NK-92 (cell line): Measurements from ENCODE around the gene IPMK.

Source experiments
- DNase-seq: peaks from one replicate; lab custom pipeline; 2025; ENCODE audit not compliant: unreplicated experiment; lab: John Stamatoyannopoulos, UW

Gene IPMK

GRCh38 chr10:58267713-58268453 lies at the start of gene IPMK:
TSS of gene IPMK (minus strand) at chr10:58267894. CDS start at chr10:58267611, 283 bp downstream.
- DNase-seq = peak; percentile 77

DNA sequence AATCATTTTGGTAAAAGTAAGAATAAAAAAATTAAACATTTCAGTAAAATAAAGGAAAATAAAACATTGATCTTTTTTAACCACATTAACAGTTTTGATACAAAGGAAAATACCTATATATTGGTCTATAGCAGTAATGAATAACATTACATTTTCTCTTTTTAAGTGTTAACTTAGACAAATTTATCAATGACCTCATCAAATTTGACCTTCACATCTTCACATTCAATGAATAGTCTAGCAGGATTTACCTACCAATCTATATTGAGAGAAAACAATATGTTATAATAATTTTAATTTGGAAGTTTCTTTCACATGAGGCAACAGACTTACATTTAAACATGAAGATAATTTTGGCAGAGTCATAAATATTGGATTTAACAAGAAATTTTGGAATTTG lies 49.2 kb upstream of the IPMK start:
- DNase-seq = no peak

- DNase-seq = no peak
Observed at GRCh38 chr10:58311026-58311425, 43.3 kb upstream of the IPMK start.

GRCh38 chr10:58307676-58308075 lies 40.0 kb upstream of the IPMK start:
- DNase-seq = no peak

DNA sequence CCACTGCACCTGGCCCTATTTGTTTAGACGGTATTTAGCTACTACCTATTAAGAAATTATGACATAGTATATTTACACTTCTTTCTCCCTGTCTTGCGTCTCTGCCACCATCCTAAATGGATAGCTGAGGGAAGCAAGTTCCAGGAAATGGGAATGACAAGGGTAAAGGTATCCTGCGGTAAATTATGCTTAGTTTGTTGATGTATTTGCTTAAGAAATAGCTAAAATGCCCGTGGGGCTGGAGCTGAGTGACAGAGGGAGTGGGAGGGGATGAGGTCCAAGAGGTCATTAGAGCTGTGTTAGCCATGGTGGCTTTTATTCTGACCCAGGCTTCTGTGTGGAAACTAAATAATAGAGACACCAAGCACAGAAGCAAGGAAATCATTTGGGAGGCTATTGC lies 38.1 kb upstream of the IPMK start:
- no peak for DNase-seq

GRCh38 chr10:58304099-58304633 lies 36.5 kb upstream of the IPMK start:
- no peak for DNase-seq

DNA sequence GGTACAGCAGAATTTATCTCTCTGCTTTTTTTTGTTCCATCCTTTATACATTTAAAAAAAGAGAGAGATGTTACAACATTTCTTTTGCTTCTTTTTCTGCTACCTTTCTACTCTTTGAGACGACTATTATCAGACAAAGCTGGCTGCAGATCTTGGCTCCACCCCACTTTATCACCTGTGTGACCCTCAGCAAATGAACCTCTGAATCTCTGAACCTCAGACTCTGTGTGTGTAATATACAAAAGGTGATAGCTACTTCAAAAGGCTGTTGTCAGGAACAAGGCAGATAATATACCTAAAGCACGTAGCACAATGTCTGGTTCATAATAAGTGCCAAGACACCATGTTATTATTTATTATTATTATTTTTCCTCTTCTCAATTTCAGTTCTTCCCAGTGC lies 34.6 kb upstream of the IPMK start:
- DNase-seq = no peak

GRCh38 chr10:58300676-58301075 lies 33.0 kb upstream of the IPMK start:
- no peak for DNase-seq

DNA sequence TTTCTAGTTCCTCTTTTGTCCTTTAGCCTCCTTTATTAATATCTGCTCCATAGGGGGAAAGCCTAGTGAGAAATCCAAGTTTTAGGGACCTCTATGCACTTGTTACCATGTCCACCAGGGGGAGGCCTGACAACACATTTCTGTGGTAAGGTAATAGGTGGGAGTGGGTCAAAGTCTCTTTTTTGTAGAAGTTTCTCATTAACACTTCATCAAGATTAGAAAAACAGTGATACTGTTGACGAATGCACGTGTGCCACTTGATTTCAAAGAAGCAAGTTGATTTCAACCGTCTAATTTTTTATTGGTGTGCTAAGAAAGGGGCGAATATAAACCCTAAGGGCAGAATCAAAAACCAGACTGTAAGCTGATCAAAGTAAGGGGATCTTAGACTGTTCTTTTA lies 31.9 kb upstream of the IPMK start:
- DNase-seq = no peak

DNA sequence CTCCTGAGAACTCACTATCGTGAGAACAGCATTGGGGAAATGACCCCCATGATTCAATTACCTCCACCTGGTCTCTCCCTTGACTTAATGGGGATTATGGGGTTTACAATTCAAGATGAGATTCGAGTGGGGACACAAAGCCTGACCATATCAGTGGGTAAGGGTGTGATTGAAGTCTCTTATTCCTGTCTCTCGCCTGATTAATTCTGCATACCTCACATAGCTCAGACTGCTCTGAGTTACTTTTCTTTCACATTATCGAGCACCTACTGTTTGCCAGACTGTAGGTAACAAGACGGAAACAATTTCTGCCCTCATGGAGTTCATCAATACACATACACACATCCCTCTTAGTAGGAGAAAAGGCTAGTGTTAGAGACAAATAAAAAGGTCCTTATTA lies 26.3 kb upstream of the IPMK start:
- DNase-seq = no peak

- no peak for DNase-seq
Observed at GRCh38 chr10:58291538-58292174, 24.0 kb upstream of the IPMK start.

DNA sequence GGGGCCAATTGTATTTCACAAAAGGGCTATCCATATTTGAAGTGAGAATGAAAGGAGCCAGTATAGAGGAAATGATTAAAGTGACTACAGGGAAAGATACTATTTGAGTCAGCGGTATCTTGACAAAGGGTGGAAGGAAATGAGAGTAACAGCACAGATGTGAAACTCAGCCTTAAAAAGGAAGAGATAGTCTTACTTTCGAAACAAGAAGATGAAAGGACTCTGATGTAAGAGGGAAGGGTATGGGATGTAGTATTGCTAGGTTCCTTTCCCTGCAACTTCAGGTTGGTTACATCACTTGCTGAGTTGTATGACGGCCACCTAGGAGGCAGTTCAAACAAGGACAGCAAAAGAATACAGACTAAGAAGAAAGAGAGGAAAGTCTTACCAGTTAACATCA lies 14.9 kb upstream of the IPMK start:
- DNase-seq = no peak

- DNase-seq = no peak
Observed at GRCh38 chr10:58281092-58281752, 13.5 kb upstream of the IPMK start.

DNA sequence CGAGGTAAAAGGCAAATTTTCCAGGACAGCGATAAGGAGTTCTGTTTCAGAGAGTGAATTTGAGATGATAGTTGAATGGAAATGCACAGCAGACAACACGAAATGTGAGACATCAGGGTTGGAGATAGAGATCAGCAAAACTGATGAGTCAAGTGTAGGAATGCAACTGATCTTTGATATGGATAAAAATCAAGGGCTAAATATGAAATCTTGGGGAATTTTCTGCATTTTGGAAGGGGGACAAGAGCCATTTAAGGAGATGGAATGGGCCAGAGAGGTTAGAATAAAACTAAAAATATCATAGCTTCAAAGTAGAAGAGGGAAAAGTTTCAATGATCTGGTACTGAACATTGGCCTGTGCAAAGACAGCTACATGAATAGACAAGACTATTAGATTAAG lies 12.8 kb upstream of the IPMK start:
- DNase-seq = no peak

DNA sequence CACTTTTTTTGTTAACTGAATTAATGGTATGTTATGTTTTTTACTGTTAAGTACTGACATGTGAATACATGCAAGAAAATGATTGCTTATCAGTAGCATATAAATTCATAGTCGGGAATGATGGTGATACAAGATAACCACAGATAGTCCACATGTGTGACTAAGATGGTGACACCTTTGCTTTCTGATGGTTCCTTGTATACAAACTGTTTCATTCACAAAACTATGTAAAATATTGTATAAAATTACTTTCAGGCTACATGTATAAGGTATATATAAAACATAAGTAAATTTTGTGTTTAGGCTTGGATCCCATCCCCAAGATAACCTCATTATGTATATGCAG lies 11.2 kb upstream of the IPMK start:
- no peak for DNase-seq

DNA sequence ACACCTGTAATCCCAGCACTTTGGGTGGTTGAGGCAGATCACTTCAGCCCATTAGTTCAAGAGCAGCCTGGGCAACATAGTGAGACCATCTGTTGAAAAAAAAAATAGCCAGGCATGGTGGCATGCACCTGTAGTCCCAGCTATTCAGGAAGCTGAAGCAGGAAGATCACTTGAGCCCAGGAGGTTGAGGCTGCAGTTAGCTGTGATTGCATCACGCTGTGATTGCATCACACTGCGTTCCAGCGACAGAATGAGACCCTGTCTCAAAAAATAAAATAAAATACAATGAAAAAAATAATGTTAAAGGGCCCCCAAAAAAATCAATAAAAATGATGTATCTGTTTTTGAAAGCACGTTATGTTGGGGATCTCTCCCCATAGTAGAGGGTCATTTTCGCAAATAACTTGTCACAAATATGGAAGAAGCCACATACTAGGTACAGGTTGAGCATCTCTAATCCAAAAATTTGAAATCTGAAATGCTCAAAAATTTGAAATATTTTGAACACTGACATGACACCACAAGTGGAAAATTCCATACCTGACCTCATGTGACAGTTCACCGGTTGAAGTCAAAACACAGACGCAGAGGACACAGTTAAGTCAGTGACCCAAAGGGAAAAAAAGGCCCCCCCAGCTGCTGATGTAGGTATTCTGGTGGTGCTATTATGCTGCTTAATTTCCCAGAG lies 10.7 kb upstream of the IPMK start:
- DNase-seq = no peak

- DNase-seq = no peak
Observed at GRCh38 chr10:58275908-58276307, 8.2 kb upstream of the IPMK start.

DNA sequence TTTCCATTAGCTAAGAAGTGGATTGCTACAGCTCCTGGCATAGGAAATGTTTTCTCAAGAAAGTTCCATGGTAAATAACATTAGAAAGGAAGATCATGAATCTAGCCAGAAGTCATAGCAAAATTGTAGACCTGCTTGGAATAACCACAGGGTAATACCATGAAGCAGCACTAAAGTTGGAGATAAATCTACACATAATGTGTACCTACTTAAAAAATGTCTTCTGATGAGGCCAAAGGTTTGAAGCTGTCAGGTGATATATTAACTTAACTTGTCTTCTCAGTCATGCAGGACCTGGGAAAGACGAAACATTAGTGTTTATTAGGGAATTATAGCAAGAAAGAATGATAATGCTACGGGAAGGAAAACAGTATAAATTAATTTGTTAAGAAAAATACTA lies 7.6 kb upstream of the IPMK start:
- DNase-seq = no peak

- no peak for DNase-seq
Observed at GRCh38 chr10:58269782-58270290, 2.1 kb upstream of the IPMK start.

DNA sequence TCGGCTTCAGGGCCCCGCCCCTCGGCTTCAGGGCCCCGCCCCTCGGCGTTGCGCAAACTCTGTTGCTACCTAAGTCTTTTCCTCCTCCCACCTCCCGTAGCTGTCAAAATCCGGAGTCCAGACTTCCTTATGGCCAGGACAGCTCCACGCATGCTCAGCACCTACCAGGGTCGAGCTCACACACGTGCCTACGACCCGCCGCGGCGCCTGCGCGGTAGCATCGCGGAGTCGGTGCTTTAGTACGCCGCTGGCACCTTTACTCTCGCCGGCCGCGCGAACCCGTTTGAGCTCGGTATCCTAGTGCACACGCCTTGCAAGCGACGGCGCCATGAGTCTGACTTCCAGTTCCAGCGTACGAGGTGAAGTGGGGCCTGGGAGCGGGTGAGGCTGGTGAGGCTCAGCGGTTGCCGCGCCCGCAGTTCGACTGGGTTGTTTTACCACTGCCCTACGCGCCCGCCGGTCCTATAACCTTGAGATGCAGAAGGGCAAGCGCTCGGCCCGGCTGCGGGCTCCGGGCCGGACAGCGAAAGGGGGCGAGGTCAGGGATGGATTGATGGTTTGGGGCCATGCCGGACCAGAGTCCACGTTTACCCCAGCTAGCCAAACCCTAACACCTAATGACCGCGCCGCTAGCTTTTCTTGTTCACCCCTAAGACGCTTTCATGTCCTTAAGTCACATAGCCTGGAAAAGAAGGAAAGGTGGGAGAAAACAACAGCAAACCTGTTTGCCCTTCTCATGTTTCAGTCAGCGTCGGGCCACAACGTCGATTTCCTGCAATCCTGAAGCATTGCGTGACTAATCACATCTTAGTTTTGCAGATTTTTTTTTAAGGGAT lies 1.5 kb upstream of the IPMK start, which contains the start of gene CISD1:
TSS of gene CISD1 (plus strand) at position 217 of the 836 bp plus-strand sequence. CDS start at position 329, 112 bp downstream.
- DNase-seq = peak; percentile 70
